Measurements from ENCODE around the gene FBXO36. TPM values are rescaled to one million over a fixed set of nuclear protein-coding genes. Genes with fewer than 3 reads are reported as not detected.
"Not testable (repeated sequence)": the region's sequence is repeated elsewhere in the genome, so short reads cannot be mapped to it uniquely, and the experiment has no call there.

FBXO36 gene
- total RNA-seq, 1 donor from 2014 or later: 1.9 TPM

DNA sequence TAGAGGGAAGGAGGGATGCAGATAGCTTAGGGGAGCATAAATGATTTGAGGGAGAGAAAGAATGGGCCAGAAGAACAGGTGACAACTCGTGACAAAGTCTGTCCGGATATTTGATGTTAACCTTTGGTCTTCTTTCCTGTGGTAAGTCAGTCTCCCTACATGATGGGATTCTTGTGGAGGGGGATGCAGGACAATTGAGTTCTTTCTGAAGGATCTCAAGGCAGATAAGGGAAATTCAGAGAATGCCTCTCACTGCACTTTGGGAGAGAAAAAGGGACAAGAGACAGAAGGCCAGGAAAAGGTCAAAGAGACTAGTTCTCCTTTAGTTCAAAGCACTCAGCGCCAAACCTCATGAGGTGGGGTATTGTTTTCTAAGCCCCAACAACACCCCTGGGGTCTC is 34.2 kb downstream of the FBXO36 start:
- DNase-seq (ENCODE audit: low read depth): no peak
- TF ChIP-seq EZH2 (IDR thresholded peaks at IDR 0.05; ENCODE audit: insufficient read depth, low read length): no peak
- TF ChIP-seq, protein P1, sequence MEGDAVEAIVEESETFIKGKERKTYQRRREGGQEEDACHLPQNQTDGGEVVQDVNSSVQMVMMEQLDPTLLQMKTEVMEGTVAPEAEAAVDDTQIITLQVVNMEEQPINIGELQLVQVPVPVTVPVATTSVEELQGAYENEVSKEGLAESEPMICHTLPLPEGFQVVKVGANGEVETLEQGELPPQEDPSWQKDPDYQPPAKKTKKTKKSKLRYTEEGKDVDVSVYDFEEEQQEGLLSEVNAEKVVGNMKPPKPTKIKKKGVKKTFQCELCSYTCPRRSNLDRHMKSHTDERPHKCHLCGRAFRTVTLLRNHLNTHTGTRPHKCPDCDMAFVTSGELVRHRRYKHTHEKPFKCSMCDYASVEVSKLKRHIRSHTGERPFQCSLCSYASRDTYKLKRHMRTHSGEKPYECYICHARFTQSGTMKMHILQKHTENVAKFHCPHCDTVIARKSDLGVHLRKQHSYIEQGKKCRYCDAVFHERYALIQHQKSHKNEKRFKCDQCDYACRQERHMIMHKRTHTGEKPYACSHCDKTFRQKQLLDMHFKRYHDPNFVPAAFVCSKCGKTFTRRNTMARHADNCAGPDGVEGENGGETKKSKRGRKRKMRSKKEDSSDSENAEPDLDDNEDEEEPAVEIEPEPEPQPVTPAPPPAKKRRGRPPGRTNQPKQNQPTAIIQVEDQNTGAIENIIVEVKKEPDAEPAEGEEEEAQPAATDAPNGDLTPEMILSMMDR (IDR thresholded peaks at IDR 0.05; ENCODE audit: insufficient read depth, low read depth, low read length): no peak
- no peaks in the 10 kb centered on the region for H3K36me3 Mint-ChIP-seq (ENCODE audit: low read depth, unreplicated experiment)
- no peaks in the 10 kb centered on the region for H3K4me1 ChIP-seq (ENCODE audit: insufficient read depth, low read length)
- H2AFZ ChIP-seq (ENCODE audit: low read depth, low read length): no peak overlapping the region
- no peak for FAIRE-seq
- no peak overlapping the region for H3K4me3 ChIP-seq (ENCODE audit: insufficient read depth, low read depth, low read length)
- no peak overlapping the region for H3K4me3 Mint-ChIP-seq (ENCODE audit: unreplicated experiment)
- no peaks in the 10 kb centered on the region for H3K79me2 ChIP-seq (ENCODE audit: insufficient read depth, low read length)
- no peak overlapping the region for H3K27ac Mint-ChIP-seq (ENCODE audit: unreplicated experiment)
- no peaks in the 10 kb centered on the region for H3K9me3 ChIP-seq (ENCODE audit: insufficient read depth, low read depth, low read length)
- H3K9ac ChIP-seq (ENCODE audit: low read length): no peak overlapping the region
- no peaks in the 10 kb centered on the region for H3K27me3 ChIP-seq (ENCODE audit: insufficient read depth, low read length)
- no peak overlapping the region for H3K4me2 ChIP-seq (ENCODE audit: low read length)
- H3K27ac ChIP-seq (ENCODE audit: low read depth, low read length): no peak overlapping the region
- H3K27me3 Mint-ChIP-seq (ENCODE audit: low read depth, unreplicated experiment): no peaks in the 10 kb centered on the region
- no peaks in the 10 kb centered on the region for H3K9me3 Mint-ChIP-seq (ENCODE audit: unreplicated experiment)
- H3K36me3 ChIP-seq (ENCODE audit: insufficient read depth, low read length): no peaks in the 10 kb centered on the region
- no peaks in the 10 kb centered on the region for H4K20me1 ChIP-seq (ENCODE audit: insufficient read depth, low read length)
- H3K4me1 Mint-ChIP-seq (ENCODE audit: low read depth, unreplicated experiment): no peaks in the 10 kb centered on the region

DNA sequence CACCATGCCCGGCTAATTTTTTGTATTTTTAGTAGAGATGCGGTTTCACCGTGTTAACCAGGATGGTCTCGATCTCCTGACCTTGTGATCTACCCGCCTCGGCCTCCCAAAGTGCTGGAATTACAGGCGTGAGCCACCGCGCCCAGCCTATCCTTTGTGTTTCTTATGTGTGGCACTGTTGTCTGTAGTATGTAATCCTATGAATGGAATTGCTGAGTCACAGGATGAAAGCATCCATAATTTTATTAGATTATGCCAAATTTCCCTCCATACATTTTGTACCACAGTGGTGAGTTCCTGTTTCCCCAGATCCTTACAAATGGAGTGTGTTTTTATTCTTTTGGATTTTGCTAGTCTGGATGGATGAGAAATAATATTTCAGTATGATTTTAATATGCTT is 41.3 kb downstream of the FBXO36 start:
- H2AFZ ChIP-seq (ENCODE audit: low read depth, low read length); FAIRE-seq; H3K36me3 Mint-ChIP-seq (ENCODE audit: low read depth, unreplicated experiment); H3K4me3 ChIP-seq (ENCODE audit: insufficient read depth, low read depth, low read length); H3K4me1 Mint-ChIP-seq (ENCODE audit: low read depth, unreplicated experiment); H3K36me3 ChIP-seq (ENCODE audit: insufficient read depth, low read length); H3K79me2 ChIP-seq (ENCODE audit: insufficient read depth, low read length); H3K4me3 Mint-ChIP-seq (ENCODE audit: unreplicated experiment); H3K4me1 ChIP-seq (ENCODE audit: insufficient read depth, low read length); H3K27ac Mint-ChIP-seq (ENCODE audit: unreplicated experiment); H3K9me3 ChIP-seq (ENCODE audit: insufficient read depth, low read depth, low read length); H3K9me3 Mint-ChIP-seq (ENCODE audit: unreplicated experiment); H3K9ac ChIP-seq (ENCODE audit: low read length); H3K27ac ChIP-seq (ENCODE audit: low read depth, low read length); DNase-seq (ENCODE audit: low read depth); H3K27me3 ChIP-seq (ENCODE audit: insufficient read depth, low read length); H4K20me1 ChIP-seq (ENCODE audit: insufficient read depth, low read length); H3K4me2 ChIP-seq (ENCODE audit: low read length); H3K27me3 Mint-ChIP-seq (ENCODE audit: low read depth, unreplicated experiment): not testable (repeated sequence)

DNA sequence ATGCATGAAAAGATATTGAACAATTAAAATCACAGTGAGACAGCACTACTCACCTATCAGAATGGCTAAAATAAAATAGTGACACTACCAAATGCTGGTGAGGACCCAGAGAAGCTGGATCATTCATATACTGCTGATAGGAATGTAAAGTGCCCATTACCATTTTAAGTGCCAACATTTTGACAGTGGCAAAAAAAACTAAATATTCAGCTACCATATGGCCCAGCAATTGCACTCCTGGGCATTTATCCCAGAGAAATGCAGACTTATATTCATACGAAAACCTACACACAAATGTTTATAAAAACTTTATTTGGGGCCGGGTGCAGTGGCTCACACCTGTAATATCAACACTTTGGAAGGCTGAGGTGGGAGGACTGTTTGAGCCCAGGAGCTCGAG is 47.6 kb downstream of the FBXO36 start:
- no peak for FAIRE-seq
- no peaks in the 10 kb centered on the region for H3K27me3 Mint-ChIP-seq (ENCODE audit: low read depth, unreplicated experiment)
- peaks cover 2% of the 10 kb centered on the region for H3K9me3 Mint-ChIP-seq (ENCODE audit: unreplicated experiment)
- Histone ChIP-seq H3K4me1 (ENCODE audit: insufficient read depth, low read length) (no peaks in the 10 kb centered on the region), H3K27ac (ENCODE audit: low read depth, low read length) (no peak overlapping the region), H3K36me3 (ENCODE audit: insufficient read depth, low read length) (no peaks in the 10 kb centered on the region), H3K27me3 (ENCODE audit: insufficient read depth, low read length) (no peaks in the 10 kb centered on the region), H4K20me1 (ENCODE audit: insufficient read depth, low read length) (no peaks in the 10 kb centered on the region), H3K4me2 (ENCODE audit: low read length) (no peak overlapping the region), H2AFZ (ENCODE audit: low read depth, low read length) (no peak overlapping the region), H3K9ac (ENCODE audit: low read length) (no peak overlapping the region), H3K4me3 (ENCODE audit: insufficient read depth, low read depth, low read length) (no peak overlapping the region), H3K9me3 (ENCODE audit: insufficient read depth, low read depth, low read length) (no peaks in the 10 kb centered on the region), H3K79me2 (ENCODE audit: insufficient read depth, low read length) (no peaks in the 10 kb centered on the region)
- H3K27ac Mint-ChIP-seq (ENCODE audit: unreplicated experiment): no peak overlapping the region
- no peaks in the 10 kb centered on the region for H3K36me3 Mint-ChIP-seq (ENCODE audit: low read depth, unreplicated experiment)
- H3K4me1 Mint-ChIP-seq (ENCODE audit: low read depth, unreplicated experiment): no peaks in the 10 kb centered on the region
- H3K4me3 Mint-ChIP-seq (ENCODE audit: unreplicated experiment): no peak overlapping the region
- TF ChIP-seq EZH2 (IDR thresholded peaks at IDR 0.05; ENCODE audit: insufficient read depth, low read length): no peak
- TF ChIP-seq, protein P1 (IDR thresholded peaks at IDR 0.05; ENCODE audit: insufficient read depth, low read depth, low read length): no peak
- DNase-seq (ENCODE audit: low read depth): no peak
